Renal pelvis (tissue), 4 donors: ENCODE data around the gene RBKS. TPM values are rescaled to one million over a fixed set of nuclear protein-coding genes. Genes with fewer than 3 reads are reported as not detected.
"Not testable (repeated sequence)": the region's sequence is repeated elsewhere in the genome, so short reads cannot be mapped to it uniquely, and the experiment has no call there.

Experiments
- DNase-seq: peaks from one replicate; pipeline ENCODE4 v3.0.0-alpha.2; 2013
- polyA plus RNA-seq, 3 donors: library from polyadenylated mRNA; unstranded; fragments of 120-200 nt; gene quantifications; one replicate each; pipeline ENCODE4 v1.2.1, GENCODE V29; 2013; ENCODE audit not compliant: insufficient read length in 3 of 3

RBKS gene
- polyA plus RNA-seq, 3 donors = 7.4 to 10.1 (median 8.4) TPM

DNA sequence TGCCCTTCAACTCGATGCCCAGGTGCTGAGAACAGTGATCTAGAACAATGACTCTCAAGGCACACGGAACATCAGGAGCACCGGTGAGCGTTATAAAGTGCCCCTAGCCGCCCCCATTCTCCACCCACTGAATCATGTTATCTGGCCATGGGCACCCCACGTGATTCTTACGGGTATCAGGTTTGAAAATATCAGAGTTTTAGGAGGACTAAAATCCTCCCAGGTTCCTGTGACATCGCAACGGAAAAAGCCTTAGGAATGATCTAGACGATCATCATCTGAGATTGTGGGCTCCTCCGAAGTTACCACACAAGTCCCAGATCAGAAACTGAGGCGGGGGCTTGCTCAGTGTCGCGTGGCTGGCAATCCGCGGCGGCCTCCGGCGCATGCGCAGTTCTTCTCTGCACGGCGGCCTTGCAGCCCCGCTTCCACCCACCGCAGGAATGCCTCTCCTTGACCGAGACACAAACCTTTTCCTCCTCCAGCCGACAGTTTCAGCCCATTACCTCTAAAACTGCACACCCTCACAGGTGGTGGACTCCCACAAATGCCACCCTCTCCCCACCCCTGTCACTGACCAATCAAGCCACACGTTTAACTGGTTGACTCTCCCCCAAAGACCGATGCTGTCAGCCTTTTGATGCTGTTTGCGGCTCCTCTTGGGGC, 124.4 kb downstream of the RBKS start:
- DNase-seq = peak; percentile 93

DNA sequence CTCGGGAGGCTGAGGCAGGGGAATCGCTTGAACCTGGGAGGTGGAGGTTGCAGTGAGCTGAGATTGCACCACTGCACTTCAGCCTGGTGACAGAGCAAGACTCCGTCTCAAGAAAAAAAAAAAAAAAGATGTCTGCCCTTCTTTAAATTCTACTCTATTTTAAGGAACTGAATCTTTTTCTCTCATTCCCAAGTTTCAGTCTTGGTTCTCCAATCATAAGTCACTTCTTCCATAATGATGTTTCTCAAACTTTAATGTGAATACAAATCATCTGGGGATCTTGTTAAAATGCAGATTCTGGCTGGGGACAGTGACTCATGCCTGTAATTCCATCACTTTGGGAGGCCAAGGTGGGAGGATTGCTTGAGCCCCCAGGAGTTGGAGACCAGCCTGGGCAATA, 125.7 kb downstream of the RBKS start:
- not testable (repeated sequence) for DNase-seq

DNA sequence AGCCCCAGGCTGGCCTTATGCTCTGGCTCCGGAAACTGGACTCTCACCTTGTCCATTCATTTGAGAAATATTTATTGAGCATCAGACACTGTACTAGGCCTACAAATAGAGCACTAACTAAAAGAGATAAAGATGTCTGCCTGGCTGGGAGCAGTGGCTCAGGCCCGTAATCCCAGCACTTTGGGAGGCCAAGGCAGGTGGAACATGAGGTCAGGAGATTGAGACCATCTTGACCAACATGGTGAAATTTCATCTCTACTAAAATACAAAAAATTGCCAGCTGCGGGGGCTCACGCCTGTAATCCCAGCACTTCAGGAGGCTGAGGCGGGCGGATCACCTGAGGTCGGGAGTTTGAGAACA, 126.3 kb downstream of the RBKS start:
- no peak for DNase-seq

DNA sequence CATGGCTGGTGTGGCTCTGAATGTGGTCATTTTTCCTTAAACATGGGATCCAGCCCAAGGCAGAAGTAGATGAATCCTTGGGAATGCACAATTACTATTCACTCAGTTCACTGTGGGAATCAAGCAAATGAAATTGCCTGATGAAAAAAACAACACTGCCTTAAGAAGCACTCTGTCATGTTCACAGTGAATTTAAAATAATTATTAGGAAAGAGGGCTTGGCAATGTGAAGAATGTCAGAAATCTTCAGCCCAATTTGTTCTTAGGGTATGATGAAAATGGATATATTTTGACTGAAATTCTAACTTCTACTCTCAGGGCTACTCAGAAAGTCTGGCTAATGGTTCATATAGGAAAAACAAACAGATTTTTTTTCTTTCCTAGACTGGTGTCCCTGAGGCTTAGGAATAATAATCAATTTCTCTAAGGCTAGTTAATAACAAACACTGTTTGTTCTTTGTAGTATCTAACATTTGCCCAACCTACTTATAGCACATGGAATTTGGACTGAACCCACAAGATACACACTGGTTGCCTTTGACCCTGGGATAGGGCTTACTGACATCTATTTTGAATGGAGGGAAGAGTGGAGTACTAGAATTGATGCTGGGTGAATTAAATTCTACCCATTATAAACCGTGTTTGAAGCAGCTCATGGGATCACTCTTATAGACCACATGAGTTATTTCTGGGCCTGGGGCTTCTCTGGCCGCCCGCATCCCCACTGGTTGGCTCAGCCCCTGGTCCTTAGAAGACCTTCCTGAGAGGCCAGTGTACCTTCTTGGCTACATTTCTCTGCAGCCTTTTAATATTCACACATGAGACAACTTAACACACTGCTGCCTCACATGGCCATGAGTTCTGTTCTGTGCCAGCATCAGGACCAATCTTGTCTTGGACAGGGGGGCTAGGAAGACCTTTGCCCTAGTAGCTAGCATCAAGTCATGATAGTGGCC, 127.0 kb downstream of the RBKS start:
- DNase-seq = no peak

DNA sequence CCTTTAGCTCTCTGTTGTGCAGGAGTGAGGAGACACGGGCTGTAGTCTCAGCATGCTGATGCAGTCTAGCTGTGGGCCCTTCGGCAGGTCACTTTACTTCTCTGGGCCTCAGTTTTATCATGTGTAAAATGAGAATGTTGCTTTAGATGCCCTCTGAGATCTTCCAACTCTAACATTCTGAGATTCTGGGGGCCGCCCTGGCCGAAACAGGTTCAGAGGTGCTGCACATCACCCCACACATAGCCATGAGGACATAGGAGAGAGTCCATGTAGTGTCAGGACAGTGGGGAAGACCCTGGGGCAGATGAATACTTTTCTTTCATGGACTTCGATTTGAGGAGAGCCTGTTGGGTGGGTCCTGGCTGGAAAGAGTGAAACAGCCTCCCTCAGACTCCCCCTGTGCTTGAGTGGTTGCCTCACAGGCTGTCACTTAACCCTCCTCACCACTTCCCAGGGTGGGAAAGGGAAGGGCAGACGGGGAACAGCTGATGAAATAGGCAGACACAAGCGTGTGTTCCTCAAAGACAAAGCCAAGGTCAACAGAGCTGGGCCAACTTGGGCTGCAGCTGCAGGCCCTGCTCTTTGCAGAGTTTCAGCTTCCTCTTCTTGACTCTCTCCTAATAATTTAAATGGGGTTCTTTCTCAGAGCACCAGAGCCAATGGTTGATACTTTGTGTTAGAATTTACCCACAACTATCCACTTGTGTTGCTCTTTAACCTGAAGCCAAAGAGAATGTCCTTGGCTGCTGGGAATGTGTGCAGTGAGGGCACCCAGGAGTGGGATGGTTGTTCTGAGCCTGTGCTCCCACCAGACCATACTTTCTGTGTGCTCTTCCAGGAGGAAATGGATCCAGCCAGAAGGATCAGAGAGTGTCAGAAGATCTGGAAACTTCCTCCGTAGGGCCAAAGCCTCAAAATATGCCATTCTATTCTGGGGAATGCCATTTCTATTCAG, 133.4 kb downstream of the RBKS start:
- DNase-seq = no peak

DNA sequence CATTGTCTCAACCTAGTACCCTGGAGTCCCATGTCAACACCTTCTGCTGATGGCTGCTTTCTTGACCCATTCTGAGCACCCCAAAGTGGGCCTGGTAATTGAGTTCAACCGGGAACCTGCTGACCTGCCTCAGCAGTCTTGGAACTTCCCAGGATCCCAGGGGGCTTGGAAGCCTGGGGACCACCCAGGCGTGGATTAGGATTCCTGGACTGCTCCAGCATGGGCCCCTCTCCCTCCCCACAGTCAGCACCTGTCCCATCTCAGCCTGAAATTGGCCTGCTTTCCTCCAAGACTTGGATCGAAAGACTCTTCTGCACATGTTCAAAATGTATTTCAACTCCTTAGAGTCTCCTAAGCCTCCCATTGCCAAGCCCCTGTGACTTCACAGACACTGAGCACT, 134.1 kb downstream of the RBKS start:
- DNase-seq = no peak

DNA sequence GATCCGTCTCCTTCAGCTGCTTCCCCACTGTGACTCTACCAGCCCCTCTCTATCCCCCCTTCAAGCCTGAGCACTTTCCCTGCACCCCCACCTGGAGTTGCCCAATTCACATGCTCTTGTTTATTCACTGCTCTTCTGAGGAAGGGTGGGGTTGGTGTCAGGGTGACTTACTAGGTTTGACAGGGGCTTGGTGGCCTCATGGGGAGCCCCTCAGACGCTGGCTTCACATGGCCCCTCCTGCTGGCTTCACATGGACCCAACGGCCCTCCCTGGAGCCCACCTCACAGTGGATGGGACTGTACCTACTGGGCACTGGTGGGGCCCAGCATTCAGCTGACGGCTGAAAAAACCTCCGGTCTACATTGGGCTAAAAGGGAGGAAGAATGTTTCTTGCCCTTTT, 135.4 kb downstream of the RBKS start:
- no peak for DNase-seq

DNA sequence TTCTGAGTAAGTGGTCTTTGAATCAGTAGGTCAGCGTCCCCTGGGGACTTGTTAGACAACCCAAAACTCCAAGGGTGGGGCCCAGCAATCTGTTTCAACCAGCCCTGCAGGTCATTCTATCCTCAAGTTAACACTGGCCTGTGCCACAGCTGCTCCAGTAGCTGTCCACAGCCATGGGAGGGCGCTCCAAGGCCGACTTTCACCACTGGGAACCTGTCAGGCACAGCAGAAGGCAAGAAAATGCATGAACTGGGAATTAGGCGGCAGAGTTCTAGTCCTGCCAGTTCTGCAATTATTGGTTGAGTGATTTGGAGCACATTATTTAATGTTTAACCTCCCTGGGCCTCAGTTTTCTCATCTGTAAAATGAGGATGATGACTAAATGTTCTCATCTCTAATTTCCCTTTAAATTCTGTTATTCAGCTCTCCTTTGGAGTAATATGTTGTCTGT, 136.0 kb downstream of the RBKS start:
- DNase-seq = no peak

DNA sequence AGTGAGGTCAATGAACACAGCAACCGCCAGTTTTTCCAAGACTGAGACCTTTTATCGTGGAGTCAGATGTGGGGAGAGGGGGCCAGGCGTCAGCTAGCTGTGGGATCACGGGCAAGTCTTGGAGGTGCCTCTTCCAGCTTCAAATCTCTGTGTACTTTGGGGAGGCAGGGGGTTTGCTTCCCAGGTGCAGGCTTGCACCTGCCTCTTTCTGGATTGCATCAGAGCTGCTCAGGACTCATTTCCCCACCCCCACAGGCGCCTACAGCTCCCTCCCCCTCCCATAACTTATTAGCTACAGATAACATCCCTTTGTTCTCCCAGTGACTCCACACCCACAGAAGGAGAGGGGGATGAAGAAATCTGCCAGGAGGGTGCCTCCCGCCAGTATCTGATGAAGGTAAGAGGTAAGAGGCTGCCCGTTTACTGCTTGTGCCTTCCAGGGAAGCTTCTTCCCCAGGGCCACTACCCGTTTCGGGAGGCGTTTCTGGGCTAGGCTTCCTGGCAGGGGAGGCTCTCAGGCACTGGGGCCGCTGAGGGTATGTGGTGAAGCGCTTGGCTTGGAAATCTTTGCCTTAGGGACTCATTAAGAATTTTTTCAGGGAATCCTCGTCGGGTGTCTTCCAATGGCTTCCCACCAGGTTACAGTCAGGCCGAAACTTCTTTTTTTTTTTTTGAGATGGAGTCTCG, 137.5 kb downstream of the RBKS start:
- DNase-seq = no peak

DNA sequence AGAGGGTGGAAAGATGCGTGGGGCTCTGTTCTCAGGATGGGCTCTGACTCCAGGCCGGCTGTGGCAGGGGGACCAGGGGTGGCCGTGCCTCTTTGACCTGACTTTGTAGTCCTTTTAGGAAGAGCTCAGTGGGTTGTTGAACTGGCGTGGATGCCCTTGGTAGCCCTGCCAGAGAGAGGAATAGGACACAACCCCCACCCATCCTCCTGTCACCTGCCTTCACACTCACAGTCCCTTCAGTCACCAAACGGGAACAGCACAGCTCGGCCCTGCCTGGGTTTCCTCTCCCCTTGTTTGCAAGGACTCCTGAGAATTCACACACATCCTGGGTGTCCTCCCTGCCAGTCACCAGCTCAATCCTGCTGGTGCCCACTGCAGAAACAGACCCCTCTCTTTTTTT, 138.8 kb downstream of the RBKS start:
- no peak for DNase-seq

DNA sequence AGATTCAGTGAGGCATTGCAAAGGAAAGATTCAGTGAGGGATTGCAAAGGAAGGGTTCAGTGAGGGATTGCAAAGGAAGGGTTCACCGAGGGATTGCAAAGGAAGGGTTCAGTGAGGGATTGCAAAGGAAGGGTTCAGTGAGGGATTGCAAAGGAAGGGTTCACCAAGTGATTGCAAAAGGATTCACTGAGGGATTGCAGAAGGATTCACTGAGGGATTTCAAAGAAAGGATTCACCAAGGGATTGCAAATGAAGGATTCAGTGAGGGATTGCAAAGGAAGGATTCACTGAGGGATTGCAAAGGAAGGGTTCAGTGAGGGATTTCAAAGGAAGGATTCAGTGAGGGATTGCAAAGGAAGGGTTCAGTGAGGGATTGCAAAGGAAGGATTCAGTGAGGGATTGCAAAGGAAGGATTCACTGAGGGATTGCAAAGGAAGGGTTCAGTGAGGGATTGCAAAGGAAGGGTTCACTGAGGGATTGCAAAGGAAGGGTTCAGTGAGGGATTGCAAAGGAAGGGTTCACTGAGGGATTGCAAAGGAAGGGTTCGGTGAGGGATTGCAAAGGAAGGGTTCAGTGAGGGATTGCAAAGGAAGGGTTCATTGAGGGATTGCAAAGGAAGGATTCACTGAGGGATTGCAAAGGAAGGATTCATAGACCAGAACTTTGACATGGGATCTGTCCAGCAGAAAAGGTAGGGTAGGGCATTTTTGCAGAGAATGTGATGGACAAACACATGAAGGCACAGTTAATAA, 141.2 kb downstream of the RBKS start:
- not testable (repeated sequence) for DNase-seq

DNA sequence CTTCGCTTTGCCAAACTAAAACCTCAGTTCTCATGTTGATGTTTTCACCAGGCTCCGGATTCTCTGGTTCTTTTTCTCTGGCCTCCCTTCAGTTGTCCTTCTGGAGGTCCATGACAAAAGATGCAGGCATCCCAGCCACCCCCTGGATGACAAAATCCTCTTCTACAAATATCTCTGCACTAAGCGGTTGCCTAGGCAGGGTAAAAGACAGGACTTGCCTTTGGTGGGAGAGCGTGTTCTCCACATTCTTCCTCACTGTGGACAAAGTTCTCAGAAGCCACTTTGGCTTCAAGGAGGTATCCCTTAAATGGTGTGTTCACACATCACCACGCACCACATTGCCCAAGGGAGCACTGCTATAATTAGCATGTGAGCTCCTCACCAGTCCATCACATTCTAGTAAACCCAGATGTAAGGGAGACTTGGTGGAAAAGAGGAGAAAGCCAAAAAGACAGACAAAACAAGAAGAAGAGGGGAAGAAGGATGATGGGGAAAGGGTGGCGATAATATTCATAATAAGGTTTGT, 142.3 kb downstream of the RBKS start:
- no peak for DNase-seq

DNA sequence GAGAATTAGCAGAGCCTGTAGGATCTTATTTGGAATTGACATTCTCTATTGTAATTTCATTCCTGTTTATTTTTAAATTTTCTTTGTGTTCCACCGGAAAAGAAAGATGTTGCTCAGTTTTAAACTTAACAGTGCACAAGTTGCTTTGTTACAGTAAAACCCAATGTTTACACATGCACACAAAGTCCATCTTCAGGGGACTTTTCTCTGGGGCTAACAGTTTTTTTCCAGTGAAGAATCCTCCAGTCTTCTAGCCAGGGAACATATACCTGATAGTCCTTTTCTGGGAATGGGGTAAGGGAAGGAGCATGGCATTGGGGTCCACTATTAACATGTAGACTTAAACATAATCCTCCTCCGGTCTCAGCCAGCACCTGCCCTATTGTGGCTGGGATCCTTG, 143.9 kb downstream of the RBKS start:
- no peak for DNase-seq

DNA sequence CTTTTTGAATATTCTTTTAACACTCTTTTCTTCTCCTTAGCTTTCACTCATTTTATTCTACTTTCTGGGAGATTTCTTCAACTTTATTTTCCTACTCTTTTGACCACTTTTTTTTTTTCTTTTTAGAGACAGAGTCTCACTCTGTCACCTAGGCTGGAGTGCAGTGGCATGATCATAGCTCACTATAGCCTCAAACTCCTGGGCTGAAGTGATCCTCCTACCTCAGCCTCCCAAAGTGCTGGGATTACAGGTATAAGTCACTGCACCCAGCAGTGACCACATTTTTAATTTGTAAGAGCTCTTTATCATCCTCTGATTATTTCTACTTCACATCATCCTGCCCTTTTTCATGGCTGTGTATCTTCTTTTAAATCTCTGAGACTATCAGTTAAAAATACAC, 144.7 kb downstream of the RBKS start:
- not testable (repeated sequence) for DNase-seq

DNA sequence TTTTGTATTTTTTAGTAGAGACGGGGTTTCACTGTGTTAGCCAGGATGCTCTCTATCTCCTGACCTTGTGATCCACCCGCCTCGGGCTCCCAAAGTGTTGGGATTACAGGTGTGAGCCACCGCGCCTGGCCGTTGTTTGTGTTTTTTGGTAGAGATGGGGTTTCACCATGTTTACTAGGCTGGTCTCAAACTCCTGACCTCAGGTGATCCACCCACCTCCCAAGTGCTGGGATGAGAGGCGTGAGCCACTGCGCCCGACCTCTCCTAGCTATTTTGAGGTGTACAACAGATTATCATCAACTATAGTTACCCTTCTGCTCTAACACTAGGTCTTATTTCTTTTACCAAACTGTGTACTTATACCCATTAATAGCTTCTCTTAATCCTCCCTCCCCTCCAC, 147.6 kb downstream of the RBKS start:
- DNase-seq = no peak

DNA sequence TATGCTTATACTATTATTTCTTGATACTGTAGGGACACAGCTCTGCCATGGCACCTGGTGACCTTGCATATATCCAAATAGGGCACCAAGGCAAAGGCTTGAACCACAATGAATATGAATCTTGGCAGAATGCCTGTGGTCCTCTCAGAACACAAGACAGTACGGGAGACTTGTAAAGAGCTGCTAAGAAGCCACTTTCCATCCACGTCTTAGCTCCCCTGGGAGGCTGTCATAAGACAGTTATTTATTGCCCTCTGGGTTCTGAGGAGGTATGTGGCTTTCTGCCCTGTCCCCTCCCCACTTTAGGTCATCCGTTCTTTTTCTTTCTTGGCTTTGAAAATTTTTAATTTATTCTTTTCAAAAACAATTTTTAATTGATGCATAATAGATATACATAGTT, 148.5 kb downstream of the RBKS start:
- DNase-seq = no peak

DNA sequence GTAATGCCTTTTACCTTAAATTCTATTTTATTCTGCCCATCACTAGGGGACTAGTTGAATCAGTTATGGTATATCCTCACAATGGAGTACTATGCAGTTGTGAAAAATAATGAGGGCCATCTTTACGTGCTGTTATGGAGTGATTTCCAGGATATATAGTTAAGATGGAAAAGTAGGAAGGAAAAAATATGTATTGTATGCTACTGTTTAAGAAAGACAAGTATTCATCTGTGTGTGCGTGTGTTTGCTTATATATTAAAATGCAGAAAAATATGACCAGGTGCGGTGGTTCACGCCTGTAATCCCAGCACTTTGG, 151.2 kb downstream of the RBKS start:
- no peak for DNase-seq

DNA sequence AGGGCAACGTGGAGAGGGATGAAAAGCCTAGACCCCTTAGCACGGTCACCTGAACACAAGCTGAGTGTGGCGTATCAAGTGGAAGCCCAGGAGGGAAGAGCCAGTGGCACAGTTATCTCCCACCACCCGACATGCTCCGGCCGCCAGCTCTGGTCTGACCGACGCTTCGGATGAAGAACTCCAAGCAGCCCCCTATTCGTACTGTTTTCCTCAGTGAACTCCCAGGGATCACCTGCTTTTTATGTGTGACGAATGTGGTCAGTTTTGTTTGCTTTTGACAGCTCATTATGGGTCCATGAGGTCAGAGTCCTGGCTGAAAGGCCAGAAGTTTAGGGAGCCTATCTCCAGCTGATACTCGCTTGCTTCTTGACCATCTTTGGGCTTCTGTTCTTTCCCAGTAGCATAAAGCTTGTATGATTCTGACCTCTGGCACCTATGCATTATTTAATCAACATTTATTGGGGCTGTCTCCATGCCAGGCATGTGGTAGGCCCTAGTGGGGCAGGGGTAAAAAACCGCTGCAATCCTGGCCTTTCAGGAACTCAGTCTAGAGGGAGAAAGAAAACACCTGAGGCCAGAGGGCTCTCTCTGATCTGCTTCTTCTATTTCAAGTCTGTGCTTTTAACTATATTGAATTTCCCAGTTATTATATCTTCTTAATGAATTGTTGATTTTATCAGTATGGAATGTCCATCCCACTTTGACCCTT, 151.7 kb downstream of the RBKS start:
- no peak for DNase-seq

DNA sequence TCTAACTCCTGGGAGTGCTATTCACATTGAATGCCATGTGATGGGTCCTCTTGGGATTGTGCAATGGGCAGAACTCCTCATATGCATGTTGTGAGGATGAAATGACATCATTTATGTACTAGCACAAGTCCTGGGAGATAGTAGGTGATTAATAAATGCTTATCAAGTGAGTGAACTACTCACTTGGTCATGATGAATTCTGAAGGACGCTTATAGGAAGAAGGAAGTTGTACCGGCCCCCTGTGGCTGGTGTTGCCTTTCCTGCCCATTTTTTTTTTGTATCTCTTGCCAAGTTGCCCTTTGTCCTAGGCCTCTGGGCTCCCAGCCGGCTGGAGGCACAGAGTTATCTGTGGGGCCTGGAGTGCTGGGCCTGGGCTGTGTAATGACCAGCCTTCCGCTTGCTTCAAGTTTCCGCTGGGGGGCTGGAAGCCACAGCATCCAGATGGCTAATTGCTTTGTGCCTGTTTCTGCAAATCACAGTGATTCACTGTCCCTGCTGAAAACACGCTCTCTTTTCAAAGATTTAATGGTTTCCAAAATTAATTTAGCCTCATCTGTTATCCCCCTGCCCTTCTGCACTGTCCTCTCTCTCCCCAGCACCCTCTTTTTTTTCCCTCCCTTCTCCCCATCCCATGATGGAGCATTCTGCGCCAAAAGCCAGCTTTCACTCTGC, 152.4 kb downstream of the RBKS start:
- no peak for DNase-seq

DNA sequence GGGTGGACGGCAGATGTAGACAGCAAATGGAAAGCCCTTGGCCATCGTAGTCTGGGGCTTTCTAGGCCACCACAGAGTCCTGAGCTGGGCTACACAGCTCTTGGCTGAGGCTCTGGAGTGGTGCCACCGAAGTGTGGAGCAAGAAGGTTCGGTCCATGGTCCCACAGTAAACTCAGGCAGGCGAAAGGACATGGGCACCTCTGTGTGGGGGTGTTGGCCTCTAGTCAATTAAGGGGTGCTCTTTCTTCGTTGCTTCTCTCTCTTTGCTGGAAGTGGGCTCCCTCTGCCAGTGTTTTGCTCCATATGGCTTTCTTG, 153.3 kb downstream of the RBKS start:
- DNase-seq = no peak
